ENCODE data around the gene ATP6V0A4. TPM values are rescaled to one million over a fixed set of nuclear protein-coding genes. Genes with fewer than 3 reads are reported as not detected.

ATP6V0A4 gene
- total RNA-seq, 1 experiment from 2014 or later = not detected

DNA sequence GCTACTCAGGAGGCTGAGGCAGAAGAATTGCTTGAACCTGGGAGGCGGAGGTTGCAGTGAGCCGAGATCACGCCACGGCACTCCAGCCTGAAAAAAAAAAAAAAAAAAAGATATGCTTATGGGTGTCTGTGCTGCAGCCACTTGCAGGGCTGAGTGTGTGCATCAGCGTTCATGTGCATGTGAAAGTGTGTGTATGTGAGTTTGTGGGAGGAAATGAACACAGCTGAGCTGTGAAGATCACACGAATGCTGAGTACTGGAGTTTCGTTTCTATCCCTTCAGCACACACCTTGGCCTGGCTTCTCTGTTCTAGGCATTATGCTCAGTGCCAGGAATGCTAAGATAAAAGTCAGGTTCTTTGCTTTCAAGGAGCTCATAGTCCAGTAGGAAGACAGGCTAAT, 84.8 kb downstream of the ATP6V0A4 start:
- no peak for TF ChIP-seq POLR2AphosphoS5 (IDR thresholded peaks at IDR 0.05; ENCODE audit: low read depth, low read length)
- TF ChIP-seq EGR1 (IDR thresholded peaks at IDR 0.05; ENCODE audit: low read depth) = no peak
- TF ChIP-seq ZNF274 (IDR thresholded peaks at IDR 0.05; ENCODE audit: low read depth, low read length) = no peak
- TF ChIP-seq TCF7L2 (IDR thresholded peaks at IDR 0.05; ENCODE audit: borderline replicate concordance, extremely low read depth, insufficient read depth, insufficient read length) = no peak
- TF ChIP-seq RAD21 (IDR thresholded peaks at IDR 0.05; ENCODE audit: low read depth) = no peak
- no peak for TF ChIP-seq CEBPB (IDR thresholded peaks at IDR 0.05; ENCODE audit: low read depth)
- TF ChIP-seq, protein P1, sequence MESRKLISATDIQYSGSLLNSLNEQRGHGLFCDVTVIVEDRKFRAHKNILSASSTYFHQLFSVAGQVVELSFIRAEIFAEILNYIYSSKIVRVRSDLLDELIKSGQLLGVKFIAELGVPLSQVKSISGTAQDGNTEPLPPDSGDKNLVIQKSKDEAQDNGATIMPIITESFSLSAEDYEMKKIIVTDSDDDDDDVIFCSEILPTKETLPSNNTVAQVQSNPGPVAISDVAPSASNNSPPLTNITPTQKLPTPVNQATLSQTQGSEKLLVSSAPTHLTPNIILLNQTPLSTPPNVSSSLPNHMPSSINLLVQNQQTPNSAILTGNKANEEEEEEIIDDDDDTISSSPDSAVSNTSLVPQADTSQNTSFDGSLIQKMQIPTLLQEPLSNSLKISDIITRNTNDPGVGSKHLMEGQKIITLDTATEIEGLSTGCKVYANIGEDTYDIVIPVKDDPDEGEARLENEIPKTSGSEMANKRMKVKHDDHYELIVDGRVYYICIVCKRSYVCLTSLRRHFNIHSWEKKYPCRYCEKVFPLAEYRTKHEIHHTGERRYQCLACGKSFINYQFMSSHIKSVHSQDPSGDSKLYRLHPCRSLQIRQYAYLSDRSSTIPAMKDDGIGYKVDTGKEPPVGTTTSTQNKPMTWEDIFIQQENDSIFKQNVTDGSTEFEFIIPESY (IDR thresholded peaks at IDR 0.05; ENCODE audit: extremely low read depth, insufficient replicate concordance, low read length) = no peak
- TF ChIP-seq SRF (IDR thresholded peaks at IDR 0.05; ENCODE audit: low read depth) = no peak
- no peak for TF ChIP-seq EZH2 (IDR thresholded peaks at IDR 0.05)
- TF ChIP-seq ZFX (IDR thresholded peaks at IDR 0.05) = no peak
- no peak for TF ChIP-seq CBX3 (IDR thresholded peaks at IDR 0.05; ENCODE audit: low read depth)
- no peak for TF ChIP-seq EZH2phosphoT487 (IDR thresholded peaks at IDR 0.05; ENCODE audit: borderline replicate concordance)
- no peak for TF ChIP-seq SIN3A (IDR thresholded peaks at IDR 0.05; ENCODE audit: low read depth)
- no peak for TF ChIP-seq ATF3 (IDR thresholded peaks at IDR 0.05)
- TF ChIP-seq JUND (IDR thresholded peaks at IDR 0.05) = no peak
- no peaks in the 10 kb centered on the region for H3K27me3 ChIP-seq (ENCODE audit: insufficient read depth, low read length)
- H2AFZ ChIP-seq (ENCODE audit: low read depth, low read length, poor library complexity, severe bottlenecking) = no peak overlapping the region
- H3K9me2 ChIP-seq (ENCODE audit: insufficient read depth) = no peaks in the 10 kb centered on the region
- CTCF ChIA-PET = no interaction called here
- RAD21 ChIA-PET (ENCODE audit: low non-redundant PET in 1 of 2, low total read pairs in 2 of 2, uncharacterized antibody in 2 of 2, unreplicated experiment in 2 of 2) = no interaction called here
- H3K4me1 ChIP-seq (ENCODE audit: control insufficient read depth in 1 of 2, insufficient read depth in 2 of 2, low read length in 2 of 2) = no peaks in the 10 kb centered on the region
- no peak overlapping the region for H3K4me3 ChIP-seq (replicated peaks in 1 of 2; ENCODE audit: low read depth in 1 of 2, low read length in 2 of 2)
- H3K79me2 ChIP-seq (ENCODE audit: insufficient read depth, low read length) = no peaks in the 10 kb centered on the region
- H3K4me2 ChIP-seq (ENCODE audit: low read length) = no peak overlapping the region
- ATAC-seq (no peak), DNase-seq (ENCODE audit: low read depth, low spot score) (no peak)
- H3K9me3 ChIP-seq (ENCODE audit: control insufficient read depth in 1 of 2, insufficient read depth in 1 of 2, low read depth in 1 of 2, low read length in 2 of 2) = no peaks in the 10 kb centered on the region
- no peaks in the 10 kb centered on the region for H3K36me3 ChIP-seq (ENCODE audit: control insufficient read depth in 1 of 2, insufficient read depth in 2 of 2, low read length in 2 of 2)
- no peak overlapping the region for H3K9ac ChIP-seq (ENCODE audit: low read length)
- no TSS peak for BruUV-seq (replicated peaks)
- intact Hi-C loops (cut with micrococcal nuclease) = no loop called here
- no peaks in the 10 kb centered on the region for H4K20me1 ChIP-seq (ENCODE audit: insufficient read depth)
- POLR2A ChIA-PET = no interaction called here
- H3K27ac ChIP-seq (ENCODE audit: low read depth, low read length) = no peak overlapping the region
